Endothelial cell of umbilical vein (primary cell): ENCODE measurements around the gene HCAR3. TPM values are rescaled to one million over a fixed set of nuclear protein-coding genes. Genes with fewer than 3 reads are reported as not detected.

ENCODE experiments used
- BruUV-seq: library from RNA; stranded (reverse); fragments of 400-500 nt; replicated peaks from 2 replicates; lab custom pipeline; 2021; lab: Mats Ljungman, UMichigan
- CTCF ChIA-PET: fragments of 300-600, 350-600 bp; sonication (Branson Sonifier 250); formaldehyde crosslinking; loops from one replicate; lab custom pipeline; 2021; ENCODE audit warnings: antibody characterized with exemption, inconsistent platforms; lab: Charles Lee
- POLR2A ChIA-PET: fragments of 300-600, 350-600 bp; sonication (Branson Sonifier 250); formaldehyde crosslinking; loops from one replicate; lab custom pipeline; 2021; ENCODE audit warnings: antibody characterized with exemption, inconsistent platforms; lab: Charles Lee
- DNase-seq: peaks from one replicate; pipeline ENCODE4 v3.0.0-alpha.2; 2011; ENCODE audit warnings: low read depth, low spot score
- FAIRE-seq: peaks from 2 replicates; lab custom pipeline; 2011; peaks lifted over from hg19 to GRCh38; lab: Jason Lieb, UNC
- H2AFZ ChIP-seq: 2 replicates; pipeline ENCODE4 v1.6.0; 2012; ENCODE audit warnings: low read depth, low read length, control low read depth, inconsistent platforms
- H3K27ac ChIP-seq: 2 replicates; pipeline ENCODE4 v1.5.1; 2011; ENCODE audit warnings: low read depth, mild to moderate bottlenecking, control low read depth, low read length, moderate library complexity; ENCODE audit not compliant: insufficient read depth
- H3K27me3 ChIP-seq, 2 experiments: 2 replicates each; pipeline versions ENCODE4 v1.6.0 to v1.6.1; 2011; ENCODE audit warnings: low read length in 2 of 2, mixed read lengths in 1 of 2; ENCODE audit not compliant: control insufficient read depth in 2 of 2, insufficient read depth in 2 of 2
- H3K36me3 ChIP-seq, 2 experiments: 2 replicates in 1 of 2; 3 replicates in 1 of 2; pipeline ENCODE4 v1.5.1; 2011; ENCODE audit warnings: low read length in 2 of 2, mild to moderate bottlenecking in 1 of 2, moderate library complexity in 1 of 2; ENCODE audit not compliant: control insufficient read depth in 2 of 2, insufficient read depth in 2 of 2; ENCODE audit errors: extremely low read depth in 1 of 2
- H3K4me1 ChIP-seq: 3 replicates; pipeline ENCODE4 v1.5.1; 2011; ENCODE audit warnings: mild to moderate bottlenecking, low read length; ENCODE audit not compliant: control insufficient read depth, insufficient read depth; ENCODE audit errors: extremely low read depth
- H3K4me2 ChIP-seq: 2 replicates; pipeline ENCODE4 v1.6.1; 2011; ENCODE audit warnings: low read length, control low read depth, mixed read lengths; ENCODE audit not compliant: insufficient read depth
- H3K4me3 ChIP-seq, 3 experiments: fragments of 200-600 bp in 1 of 3; sonication (generic), shearing (Covaris generic) in 1 of 3; replicated peaks in 1 of 3; 2 replicates each; pipeline ENCODE4 v1.5.1; 2011 to 2016; ENCODE audit warnings: control low read depth in 3 of 3, low read length in 3 of 3, mild to moderate bottlenecking in 2 of 3, inconsistent platforms in 1 of 3, low read depth in 1 of 3, moderate library complexity in 1 of 3; ENCODE audit not compliant: insufficient read depth in 1 of 3
- H3K79me2 ChIP-seq: 2 replicates; pipeline ENCODE4 v1.6.0; 2012; ENCODE audit warnings: low read length, inconsistent platforms; ENCODE audit not compliant: control insufficient read depth, insufficient read depth
- H3K9ac ChIP-seq: replicated peaks from 2 replicates; pipeline ENCODE3; 2011; ENCODE audit warnings: low read length, control low read depth; ENCODE audit not compliant: insufficient read depth; ENCODE audit errors: extremely low read depth
- H3K9me1 ChIP-seq: replicated peaks from 3 replicates; pipeline ENCODE4 v1.6.0; 2011; ENCODE audit warnings: mild to moderate bottlenecking, low read length; ENCODE audit not compliant: control insufficient read depth, insufficient read depth; ENCODE audit errors: extremely low read depth
- H3K9me3 ChIP-seq: replicated peaks from 2 replicates; pipeline ENCODE4 v1.5.1; 2012; ENCODE audit warnings: low read length, inconsistent platforms; ENCODE audit not compliant: control insufficient read depth, insufficient read depth
- H4K20me1 ChIP-seq: replicated peaks from 2 replicates; pipeline ENCODE3; 2011; ENCODE audit warnings: mild to moderate bottlenecking, low read length; ENCODE audit not compliant: control insufficient read depth, insufficient read depth; ENCODE audit errors: extremely low read depth
- EZH2 ChIP-seq: IDR thresholded peaks from 2 replicates; pipeline ENCODE4 v1.6.1; 2012; ENCODE audit warnings: borderline replicate concordance, low read depth, mild to moderate bottlenecking, moderate library complexity, low read length, inconsistent platforms; ENCODE audit not compliant: severe bottlenecking
- FOS ChIP-seq: IDR thresholded peaks from 2 replicates; pipeline ENCODE4 v1.6.1; 2011; ENCODE audit warnings: mild to moderate bottlenecking, low read length, moderate library complexity, borderline replicate concordance; ENCODE audit not compliant: insufficient read depth
- GATA2 ChIP-seq: IDR thresholded peaks from 2 replicates; pipeline ENCODE4 v1.7.0; 2011; ENCODE audit warnings: low read depth, mild to moderate bottlenecking, moderate library complexity, mixed read lengths, low read length; ENCODE audit not compliant: insufficient read length, insufficient read depth
- JUN ChIP-seq: IDR thresholded peaks from 2 replicates; pipeline ENCODE4 v1.6.1; 2011; ENCODE audit warnings: borderline replicate concordance, low read depth; ENCODE audit not compliant: insufficient read length, insufficient read depth
- MYC ChIP-seq: IDR thresholded peaks from one replicate; pipeline ENCODE4 v1.6.1; 2011; ENCODE audit warnings: mild to moderate bottlenecking, low read depth, low read length
- POLR2A ChIP-seq: IDR thresholded peaks from 2 replicates; pipeline ENCODE4 v1.6.1; 2012; ENCODE audit warnings: low read depth, mild to moderate bottlenecking, control low read depth, low read length
- POLR2AphosphoS5 ChIP-seq: IDR thresholded peaks from 2 replicates; pipeline ENCODE4 v1.6.1; 2012; ENCODE audit warnings: low read depth, mild to moderate bottlenecking, control low read depth, low read length, moderate library complexity; ENCODE audit not compliant: insufficient read depth
- dilution Hi-C: fragments of 300-500 bp; cut with MboI; formaldehyde crosslinking; loops from one replicate; pipeline ENCODE4 v1.15.0; 2019; ENCODE audit warnings: low sequenced_read_pairs; ENCODE audit not compliant: extremely low pct_ligation_motif_present
- intact Hi-C: fragments of 100-400 bp; cut with micrococcal nuclease; formaldehyde crosslinking; loops from one replicate; pipeline ENCODE4 v1.10.0; 2022
- polyA plus RNA-seq, 4 experiments: library from polyadenylated mRNA; depleted of rRNA in 3 of 4; stranded (reverse) in 3 of 4; unstranded in 1 of 4; fragments of >200 nt; gene quantifications; 2 replicates each; pipeline versions ENCODE4 v1.2.1 to v1.2.3, GENCODE V29; 2011 to 2012; ENCODE audit warnings: missing spikeins in 1 of 4
- total RNA-seq: library from RNA; stranded (reverse); gene quantifications from 2 replicates; pipeline ENCODE4 v1.2.3, GENCODE V29; 2021
- TF ChIP-seq, protein P1 (sequence below): IDR thresholded peaks from 2 replicates; pipeline ENCODE4 v1.6.1; 2011; ENCODE audit not compliant: insufficient read depth, insufficient read length
- TF ChIP-seq, protein P2 (sequence below), 2 donors: IDR thresholded peaks; 1 replicate in 1 of 2; 2 replicates in 1 of 2; pipeline ENCODE4 v1.5.1; 2011; ENCODE audit warnings: low read length in 2 of 2, mild to moderate bottlenecking in 2 of 2, moderate library complexity in 2 of 2, control low read depth in 1 of 2, inconsistent platforms in 1 of 2, low read depth in 1 of 2; ENCODE audit not compliant: insufficient read depth in 1 of 2; ENCODE audit errors: extremely low read depth in 1 of 2

HCAR3 gene
- total and polyA plus RNA-seq, 2 donors (not counting 3 experiments of a cell fraction or from before 2014, with no cell fraction given) = 0.06 TPM; not detected in 1

- intact Hi-C loops = no loop called here
- ChIA-PET CTCF (no interaction called here), POLR2A (interaction anchor here (0.6 kb wide), 1 partner anchor 100 kb away, joined by 3 read pairs; no protein-coding TSS in a partner anchor)
Observed at GRCh38 chr12:122732611-122733010, 16.0 kb upstream of the HCAR3 start.

DNA sequence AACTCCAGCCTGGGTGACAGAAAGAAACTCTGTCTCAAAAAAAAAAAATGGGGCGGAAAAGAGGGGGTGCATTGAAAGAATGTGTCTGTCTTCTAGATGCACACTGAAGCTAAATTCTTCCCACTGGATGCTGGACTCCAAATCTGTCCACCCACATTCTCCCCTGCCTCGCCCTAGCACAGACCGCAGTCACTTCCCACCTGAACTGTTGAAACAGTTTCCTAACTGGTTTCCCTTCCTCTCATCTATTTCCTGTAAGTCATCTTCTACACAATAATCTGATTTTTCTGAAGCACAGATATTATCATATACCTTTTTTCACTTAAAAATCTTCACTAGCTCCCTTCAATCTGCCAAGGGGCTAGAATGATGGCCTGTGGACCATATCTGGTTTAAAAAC lies 15.6 kb upstream of the HCAR3 start:
- POLR2A ChIA-PET = interaction anchor here (0.6 kb wide), 1 partner anchor 100 kb away, joined by 3 read pairs; no protein-coding TSS in a partner anchor
- intact Hi-C loops = no loop called here

More at GRCh38 chr12:122732611-122733010, 16.0 kb upstream of the HCAR3 start:
- FAIRE-seq (no peak), DNase-seq (no peak)
- Histone ChIP-seq H3K36me3 (no peaks in the 10 kb centered on the region), H3K27ac (no peak overlapping the region), H3K4me2 (no peak overlapping the region), H3K9ac (no peak overlapping the region), H3K4me1 (no peaks in the 10 kb centered on the region), H2AFZ (no peak overlapping the region), H3K4me3 (no peak overlapping the region), H3K27me3 (no peaks in the 10 kb centered on the region), H3K79me2 (no peaks in the 10 kb centered on the region), H3K9me3 (no peaks in the 10 kb centered on the region), H4K20me1 (no peaks in the 10 kb centered on the region), H3K9me1 (no peaks in the 10 kb centered on the region)
- TF ChIP-seq JUN = no peak
- BruUV-seq = no TSS peak
- dilution Hi-C loops = no loop called here

More for the DNA sequence above, 15.6 kb upstream of the HCAR3 start:
- no peak overlapping the region for H3K4me3 ChIP-seq
- H3K36me3 ChIP-seq = no peaks in the 10 kb centered on the region
- H3K9me3 ChIP-seq = no peaks in the 10 kb centered on the region
- no peak overlapping the region for H2AFZ ChIP-seq
- no peak overlapping the region for H3K9ac ChIP-seq
- H3K79me2 ChIP-seq = no peaks in the 10 kb centered on the region
- no TSS peak for BruUV-seq
- H3K4me2 ChIP-seq = no peak overlapping the region
- H4K20me1 ChIP-seq = no peaks in the 10 kb centered on the region
- dilution Hi-C loops = no loop called here
- H3K4me1 ChIP-seq = no peaks in the 10 kb centered on the region
- H3K9me1 ChIP-seq = no peaks in the 10 kb centered on the region
- TF ChIP-seq POLR2A = no peak
- no peak for TF ChIP-seq MYC
- TF ChIP-seq EZH2 = no peak
- TF ChIP-seq, protein P1, sequence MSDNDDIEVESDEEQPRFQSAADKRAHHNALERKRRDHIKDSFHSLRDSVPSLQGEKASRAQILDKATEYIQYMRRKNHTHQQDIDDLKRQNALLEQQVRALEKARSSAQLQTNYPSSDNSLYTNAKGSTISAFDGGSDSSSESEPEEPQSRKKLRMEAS = no peak
- no peak for TF ChIP-seq POLR2AphosphoS5
- TF ChIP-seq GATA2 = no peak
- TF ChIP-seq FOS = no peak
- TF ChIP-seq, protein P2, sequence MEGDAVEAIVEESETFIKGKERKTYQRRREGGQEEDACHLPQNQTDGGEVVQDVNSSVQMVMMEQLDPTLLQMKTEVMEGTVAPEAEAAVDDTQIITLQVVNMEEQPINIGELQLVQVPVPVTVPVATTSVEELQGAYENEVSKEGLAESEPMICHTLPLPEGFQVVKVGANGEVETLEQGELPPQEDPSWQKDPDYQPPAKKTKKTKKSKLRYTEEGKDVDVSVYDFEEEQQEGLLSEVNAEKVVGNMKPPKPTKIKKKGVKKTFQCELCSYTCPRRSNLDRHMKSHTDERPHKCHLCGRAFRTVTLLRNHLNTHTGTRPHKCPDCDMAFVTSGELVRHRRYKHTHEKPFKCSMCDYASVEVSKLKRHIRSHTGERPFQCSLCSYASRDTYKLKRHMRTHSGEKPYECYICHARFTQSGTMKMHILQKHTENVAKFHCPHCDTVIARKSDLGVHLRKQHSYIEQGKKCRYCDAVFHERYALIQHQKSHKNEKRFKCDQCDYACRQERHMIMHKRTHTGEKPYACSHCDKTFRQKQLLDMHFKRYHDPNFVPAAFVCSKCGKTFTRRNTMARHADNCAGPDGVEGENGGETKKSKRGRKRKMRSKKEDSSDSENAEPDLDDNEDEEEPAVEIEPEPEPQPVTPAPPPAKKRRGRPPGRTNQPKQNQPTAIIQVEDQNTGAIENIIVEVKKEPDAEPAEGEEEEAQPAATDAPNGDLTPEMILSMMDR (IDR thresholded peaks at IDR 0.05; ENCODE audit: extremely low read depth in 1 of 2, insufficient read depth in 1 of 2, low read depth in 1 of 2, low read length in 2 of 2) = no peak
- TF ChIP-seq JUN = no peak
- H3K27ac ChIP-seq = no peak overlapping the region
- CTCF ChIA-PET = interaction anchor here (2.2 kb wide), 1 partner anchor 94 kb away, joined by 13 read pairs; no protein-coding TSS in a partner anchor
- DNase-seq (no peak), FAIRE-seq (no peak)
- no peaks in the 10 kb centered on the region for H3K27me3 ChIP-seq
